GM12878 (cell line): ENCODE data around the gene OR2B2. TPM values are rescaled to one million over a fixed set of nuclear protein-coding genes. Genes with fewer than 3 reads are reported as not detected.

Experiments used
- ATAC-seq: fragments of 200-7000 bp; cut with Tn5 transposase; 3 replicates; pipeline ENCODE4 v1.9.1; 2020; ENCODE audit warnings: mild to moderate bottlenecking, moderate library complexity
- BruUV-seq: library from RNA; stranded (reverse); fragments of 400-500 nt; replicated peaks from 2 replicates; lab custom pipeline; 2021; lab: Mats Ljungman, UMichigan
- CTCF ChIA-PET: fragments of 300-600 bp; sonication (Branson Sonifier 250); formaldehyde crosslinking; extraction: SDS; loops from one replicate; lab custom pipeline; 2021; ENCODE audit warnings: inconsistent platforms; lab: Yijun Ruan, JAX
- POLR2A ChIA-PET: fragments of 350-600 bp; formaldehyde crosslinking; extraction: SDS; loops from one replicate; lab custom pipeline; 2021; ENCODE audit warnings: inconsistent platforms; lab: Charles Lee
- RAD21 ChIA-PET: fragments of 300-600 bp; sonication (Branson Sonifier 250); formaldehyde crosslinking; loops from one replicate; lab custom pipeline; 2023; ENCODE audit warnings: antibody characterized with exemption; ENCODE audit not compliant: unreplicated experiment; lab: Charles Lee
- SMC1A ChIA-PET: fragments of 300-600 bp; sonication (Branson Sonifier 250); formaldehyde crosslinking; loops from one replicate; lab custom pipeline; 2023; ENCODE audit not compliant: unreplicated experiment, uncharacterized antibody; lab: Charles Lee
- DNase-seq: peaks from one replicate; pipeline ENCODE4 v3.0.0-alpha.2; 2011; ENCODE audit warnings: low read depth, low spot score
- FAIRE-seq: peaks from 3 replicates; lab custom pipeline; 2011; peaks lifted over from hg19 to GRCh38; lab: Jason Lieb, UNC
- H2AFZ ChIP-seq: 2 replicates; pipeline ENCODE4 v1.6.0; 2011; ENCODE audit warnings: low read depth, low read length, control low read depth; ENCODE audit not compliant: control insufficient read depth
- H3K27ac ChIP-seq: 2 replicates; pipeline ENCODE4 v1.5.1; 2011; ENCODE audit warnings: control low read depth; ENCODE audit not compliant: control insufficient read depth, insufficient read depth
- H3K27me3 ChIP-seq, 2 experiments: replicated peaks in 1 of 2; 2 replicates each; pipeline versions ENCODE4 v1.6.0 to v1.6.1; 2011; ENCODE audit warnings: low read length in 1 of 2; ENCODE audit not compliant: control insufficient read depth in 2 of 2, insufficient read depth in 2 of 2
- H3K36me3 ChIP-seq, 2 experiments: 2 replicates each; pipeline ENCODE4 v1.5.1; 2011; ENCODE audit warnings: low read length in 1 of 2; ENCODE audit not compliant: control insufficient read depth in 2 of 2, insufficient read depth in 2 of 2
- H3K4me1 ChIP-seq: 2 replicates; pipeline ENCODE4 v1.6.1; 2011; ENCODE audit warnings: mild to moderate bottlenecking, low read length, moderate library complexity, mixed read lengths; ENCODE audit not compliant: control insufficient read depth, insufficient read depth
- H3K4me2 ChIP-seq: 2 replicates; pipeline ENCODE4 v1.6.0; 2011; ENCODE audit warnings: control low read depth; ENCODE audit not compliant: control insufficient read depth, insufficient read depth
- H3K4me3 ChIP-seq: fragments of 200-600 bp; sonication (generic); 2 replicates; pipeline ENCODE4 v1.5.1; 2016
- H3K79me2 ChIP-seq: 2 replicates; pipeline ENCODE4 v1.6.0; 2011; ENCODE audit warnings: low read length; ENCODE audit not compliant: control insufficient read depth, insufficient read depth
- H3K9ac ChIP-seq: 2 replicates; pipeline ENCODE4 v1.8.0; 2011; ENCODE audit warnings: low read length, control low read depth, mixed read lengths; ENCODE audit not compliant: control insufficient read depth, insufficient read depth
- H3K9me3 ChIP-seq: replicated peaks from 3 replicates; pipeline ENCODE4 v1.5.1; 2011; ENCODE audit warnings: mild to moderate bottlenecking, low read length; ENCODE audit not compliant: control insufficient read depth, insufficient read depth
- H4K20me1 ChIP-seq: 2 replicates; pipeline ENCODE4 v1.6.0; 2011; ENCODE audit not compliant: control insufficient read depth, insufficient read depth
- CUX1 ChIP-seq: IDR thresholded peaks from 2 replicates; pipeline ENCODE4 v1.6.1; 2012; ENCODE audit warnings: improper control_type of control experiment, low read depth, low read length; ENCODE audit not compliant: insufficient replicate concordance
- GATAD2B ChIP-seq: fragments of 450-650 bp; conservative IDR thresholded peaks from 2 replicates; pipeline ENCODE4 v1.6.1; 2017; ENCODE audit warnings: low read depth, mild to moderate bottlenecking, moderate library complexity
- JUND ChIP-seq: IDR thresholded peaks from 2 replicates; pipeline ENCODE4 v1.6.1; 2012; ENCODE audit warnings: low read depth, mild to moderate bottlenecking, low read length, improper control_type of control experiment, moderate library complexity
- MTA2 ChIP-seq: fragments of 450-650 bp; IDR thresholded peaks from 2 replicates; pipeline ENCODE4 v1.6.1; 2016; ENCODE audit warnings: low read depth, mild to moderate bottlenecking, moderate library complexity
- WGBS: methylation state at CpG from one replicate; pipeline ENCODE4 v1.1.6; 2016; ENCODE audit warnings: low lambda C conversion rate; ENCODE audit not compliant: insufficient replicate concordance, insufficient coverage; ENCODE audit errors: missing lambda C conversion rate; 5-methylcytosine and 5-hydroxymethylcytosine counted together
- in situ Hi-C: fragments of 300-500 bp; cut with MboI; formaldehyde crosslinking; loops from 9 replicates; pipeline ENCODE4 v1.14.3; 2018; ENCODE audit warnings: mixed read lengths
- intact Hi-C: fragments of 100-400 bp; cut with micrococcal nuclease; formaldehyde crosslinking; loops from one replicate; pipeline ENCODE4 v1.14.2; 2022; ENCODE audit not compliant: unreplicated experiment
- polyA plus RNA-seq, 11 experiments: library from polyadenylated mRNA; depleted of rRNA in 4 of 11; unstranded in 6 of 11; stranded (reverse) in 5 of 11; fragments of >200 nt; fragmentation: Nextera tagmentation in 4 of 11; fragmentation: Illumina TruSeq in 1 of 11; extraction: Ambion mirVana in 4 of 11; extraction: Trizol in 1 of 11; gene quantifications; 1 replicate in 1 of 11; 2 replicates in 10 of 11; pipeline versions ENCODE4 v1.2.1 to v1.2.3, GENCODE V29; 2011 to 2016; ENCODE audit warnings: inconsistent platforms in 2 of 11, missing spikeins in 2 of 11, low read depth in 1 of 11
- total RNA-seq, 4 experiments: library from RNA; depleted of rRNA in 3 of 4; stranded (reverse); fragments of >200 nt in 3 of 4; fragmentation: Illumina TruSeq in 1 of 4; extraction: Trizol in 1 of 4; gene quantifications; 2 replicates each; pipeline versions ENCODE4 v1.2.1 to v1.2.3, GENCODE V29; 2013 to 2021
- TF ChIP-seq, protein P1 (sequence below): fragments of 450-650 bp; formaldehyde crosslinking; IDR thresholded peaks from 2 replicates; pipeline ENCODE4 v1.4.0; 2022; ENCODE audit warnings: mild to moderate bottlenecking, moderate library complexity

The OR2B2 gene
- total and polyA plus RNA-seq, 10 of the 15 experiments (the other 5 are each of a cell fraction or from before 2014, with no cell fraction given): not detected

- in situ Hi-C loops: no loop called here
- SMC1A ChIA-PET: interaction anchor here (1.8 kb wide), 1 partner anchor 9 kb away, joined by 5 read pairs; a partner anchor contains a TSS
- H3K9me3 ChIP-seq: no peaks in the 10 kb centered on the region
- DNase-seq: no peak
- no peaks in the 10 kb centered on the region for H3K27me3 ChIP-seq
- no peak for TF ChIP-seq GATAD2B
- TF ChIP-seq MTA2: no peak
- TF ChIP-seq CUX1: no peak
- TF ChIP-seq, protein P1, sequence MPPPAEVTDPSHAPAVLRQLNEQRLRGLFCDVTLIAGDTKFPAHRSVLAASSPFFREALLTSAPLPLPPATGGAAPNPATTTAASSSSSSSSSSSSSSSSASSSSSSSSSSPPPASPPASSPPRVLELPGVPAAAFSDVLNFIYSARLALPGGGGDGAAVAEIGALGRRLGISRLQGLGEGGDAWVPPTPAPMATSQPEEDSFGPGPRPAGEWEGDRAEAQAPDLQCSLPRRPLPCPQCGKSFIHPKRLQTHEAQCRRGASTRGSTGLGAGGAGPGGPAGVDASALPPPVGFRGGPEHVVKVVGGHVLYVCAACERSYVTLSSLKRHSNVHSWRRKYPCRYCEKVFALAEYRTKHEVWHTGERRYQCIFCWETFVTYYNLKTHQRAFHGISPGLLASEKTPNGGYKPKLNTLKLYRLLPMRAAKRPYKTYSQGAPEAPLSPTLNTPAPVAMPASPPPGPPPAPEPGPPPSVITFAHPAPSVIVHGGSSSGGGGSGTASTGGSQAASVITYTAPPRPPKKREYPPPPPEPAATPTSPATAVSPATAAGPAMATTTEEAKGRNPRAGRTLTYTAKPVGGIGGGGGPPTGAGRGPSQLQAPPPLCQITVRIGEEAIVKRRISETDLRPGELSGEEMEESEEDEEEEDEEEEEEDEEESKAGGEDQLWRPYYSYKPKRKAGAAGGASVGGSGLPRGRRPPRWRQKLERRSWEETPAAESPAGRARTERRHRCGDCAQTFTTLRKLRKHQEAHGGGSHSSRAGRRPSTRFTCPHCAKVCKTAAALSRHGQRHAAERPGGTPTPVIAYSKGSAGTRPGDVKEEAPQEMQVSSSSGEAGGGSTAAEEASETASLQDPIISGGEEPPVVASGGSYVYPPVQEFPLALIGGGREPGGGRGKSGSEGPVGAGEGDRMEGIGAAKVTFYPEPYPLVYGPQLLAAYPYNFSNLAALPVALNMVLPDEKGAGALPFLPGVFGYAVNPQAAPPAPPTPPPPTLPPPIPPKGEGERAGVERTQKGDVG: no peak
- TF ChIP-seq JUND: no peak
- TF ChIP-seq, all 136 proteins: peak for 0
- ChIA-PET POLR2A (no interaction called here), RAD21 (no interaction called here), CTCF (no interaction called here)
- ATAC-seq (no peak), FAIRE-seq (no peak)
- Histone ChIP-seq H4K20me1 (no peaks in the 10 kb centered on the region), H3K27ac (no peak overlapping the region), H3K9ac (no peak overlapping the region), H3K4me2 (no peak overlapping the region), H3K79me2 (no peaks in the 10 kb centered on the region), H3K4me1 (no peaks in the 10 kb centered on the region), H2AFZ (no peak overlapping the region), H3K36me3 (no peaks in the 10 kb centered on the region), H3K4me3 (no peak overlapping the region)
- intact Hi-C loops: no loop called here
- 100% methylated on average over 1 of the region's 1 CpG for WGBS
- BruUV-seq: no TSS peak
Observed at GRCh38 chr6:27883136-27883535, 29.1 kb downstream of the OR2B2 start.
